A549 (cell line): ENCODE data around the gene TDP2. TPM values are rescaled to one million over a fixed set of nuclear protein-coding genes. Genes with fewer than 3 reads are reported as not detected.

Source experiments
- ATAC-seq, 2 experiments: fragments of 200-7000 bp in 1 of 2; fragments of >200 bp in 1 of 2; cut with Nextera tagmentation in 1 of 2; cut with Tn5 transposase in 1 of 2; 3 replicates each; pipeline versions ENCODE4 v1.8.0 to v1.9.1; 2018 to 2020; ENCODE audit warnings: mild to moderate bottlenecking in 1 of 2, moderate library complexity in 1 of 2
- CTCF ChIA-PET: fragments of 300-600 bp; sonication (Branson Sonifier 250); formaldehyde crosslinking; extraction: SDS; loops from one replicate; lab custom pipeline; 2021; ENCODE audit warnings: antibody characterized with exemption, inconsistent platforms; lab: Yijun Ruan, JAX
- POLR2A ChIA-PET: fragments of 350-600 bp; formaldehyde crosslinking; extraction: SDS; loops from one replicate; lab custom pipeline; 2021; ENCODE audit warnings: antibody characterized with exemption, inconsistent platforms; lab: Yijun Ruan, JAX
- DNase-seq, 2 experiments: peaks; one replicate each; pipeline versions ENCODE4 v3.0.0 to v3.0.0-alpha.2; 2011 to 2016; ENCODE audit warnings: low read depth in 1 of 2, low spot score in 1 of 2
- FAIRE-seq: peaks from 2 replicates; lab custom pipeline; 2011; peaks lifted over from hg19 to GRCh38; lab: Jason Lieb, UNC
- H3K27ac ChIP-seq, 2 experiments: fragments of >200 bp; sonication (Bioruptor Twin); formaldehyde crosslinking; 3 replicates each; pipeline ENCODE4 v1.5.1; 2016 to 2017
- H3K4me1 ChIP-seq: fragments of >200 bp; sonication (Bioruptor Twin); formaldehyde crosslinking; 3 replicates; pipeline ENCODE4 v1.6.1; 2016
- H3K4me2 ChIP-seq: fragments of >200 bp; sonication (Bioruptor Twin); formaldehyde crosslinking; 3 replicates; pipeline ENCODE4 v1.6.1; 2016
- H3K4me3 ChIP-seq: fragments of >200 bp; sonication (Bioruptor Twin); formaldehyde crosslinking; 3 replicates; pipeline ENCODE4 v1.5.1; 2016
- H3K9me3 ChIP-seq: fragments of >200 bp; sonication (Bioruptor Twin); formaldehyde crosslinking; 3 replicates; pipeline ENCODE4 v1.6.1; 2016
- CBX8 ChIP-seq: fragments of 200-600 bp; sonication (generic); IDR thresholded peaks from 2 replicates; pipeline ENCODE4 v1.6.1; 2016
- CTCF ChIP-seq: fragments of >200 bp; sonication (Bioruptor Twin); formaldehyde crosslinking; IDR thresholded peaks from 3 replicates; pipeline ENCODE4 v1.5.1; 2016
- EHF ChIP-seq: fragments of 250-450 bp; sonication (Bioruptor Pico); IDR thresholded peaks from 2 replicates; pipeline ENCODE4 v1.5.0; 2020; ENCODE audit warnings: mild to moderate bottlenecking
- EHMT2 ChIP-seq: fragments of 200-600 bp; sonication (generic); IDR thresholded peaks from 2 replicates; pipeline ENCODE4 v1.6.1; 2016; ENCODE audit warnings: antibody characterized with exemption, low read depth, mild to moderate bottlenecking, moderate library complexity
- ESRRA ChIP-seq: fragments of 150-350 bp; IDR thresholded peaks from 2 replicates; pipeline ENCODE4 v1.6.1; 2014; ENCODE audit warnings: mild to moderate bottlenecking, low read length, borderline replicate concordance
- FOSB ChIP-seq: fragments of 250-450 bp; sonication (Bioruptor Pico); IDR thresholded peaks from 2 replicates; pipeline ENCODE4 v1.5.0; 2020; ENCODE audit warnings: mild to moderate bottlenecking, moderate library complexity
- FOSL2 ChIP-seq, 2 experiments: fragments of 450-650 bp in 1 of 2; fragments of >200 bp in 1 of 2; sonication (Bioruptor Twin) in 1 of 2; formaldehyde crosslinking; IDR thresholded peaks; 2 replicates each; pipeline versions ENCODE4 v1.5.0 to v1.6.1; 2016 to 2020; ENCODE audit warnings: mild to moderate bottlenecking in 1 of 2, moderate library complexity in 1 of 2
- GATA3 ChIP-seq: IDR thresholded peaks from 2 replicates; pipeline ENCODE4 v1.6.1; 2012; ENCODE audit warnings: borderline replicate concordance
- HEYL ChIP-seq: fragments of 250-450 bp; sonication (Bioruptor Pico); IDR thresholded peaks from 2 replicates; pipeline ENCODE4 v1.8.0; 2021; ENCODE audit warnings: mild to moderate bottlenecking, moderate library complexity
- JUN ChIP-seq, 2 experiments: fragments of >200 bp; sonication (Bioruptor Twin); formaldehyde crosslinking; IDR thresholded peaks; 2 replicates in 1 of 2; 3 replicates in 1 of 2; pipeline ENCODE4 v1.6.1; 2016 to 2017
- MYC ChIP-seq: IDR thresholded peaks from 2 replicates; pipeline ENCODE4 v1.6.1; 2012; ENCODE audit warnings: mild to moderate bottlenecking, inconsistent platforms, low read length, improper control_type of control experiment, borderline replicate concordance
- PBX3 ChIP-seq: IDR thresholded peaks from 2 replicates; pipeline ENCODE4 v1.6.1; 2012
- PHF8 ChIP-seq: fragments of 200-600 bp; sonication (generic); IDR thresholded peaks from 2 replicates; pipeline ENCODE4 v1.6.1; 2016; ENCODE audit warnings: low read depth, mild to moderate bottlenecking, antibody characterized with exemption, moderate library complexity, borderline replicate concordance
- POLR2AphosphoS2 ChIP-seq: conservative IDR thresholded peaks from 2 replicates; pipeline ENCODE4 v1.6.1; 2012; ENCODE audit warnings: low read length, improper control_type of control experiment, inconsistent platforms
- RAD21 ChIP-seq, 2 experiments: fragments of >200 bp in 1 of 2; sonication (Bioruptor Twin) in 1 of 2; formaldehyde crosslinking in 1 of 2; IDR thresholded peaks in 1 of 2; conservative IDR thresholded peaks in 1 of 2; 2 replicates in 1 of 2; 3 replicates in 1 of 2; pipeline ENCODE4 v1.6.1; 2012 to 2018; ENCODE audit warnings: inconsistent platforms in 1 of 2
- RFX5 ChIP-seq: fragments of 450-650 bp; IDR thresholded peaks from 2 replicates; pipeline ENCODE4 v1.7.1; 2014; ENCODE audit warnings: antibody characterized with exemption, mild to moderate bottlenecking, moderate library complexity
- SMC3 ChIP-seq: fragments of >200 bp; sonication (Bioruptor Twin); formaldehyde crosslinking; IDR thresholded peaks from 3 replicates; pipeline ENCODE4 v1.6.1; 2018; ENCODE audit warnings: inconsistent platforms
- SREBF2 ChIP-seq: fragments of 450-650 bp; IDR thresholded peaks from 2 replicates; pipeline ENCODE4 v1.6.1; 2014; ENCODE audit warnings: mild to moderate bottlenecking, moderate library complexity
- TP53 ChIP-seq: fragments of 250-450 bp; sonication (Bioruptor Pico); IDR thresholded peaks from 2 replicates; pipeline ENCODE4 v1.5.0; 2021; ENCODE audit warnings: mild to moderate bottlenecking, moderate library complexity
- ZFP36 ChIP-seq: fragments of 450-650 bp; IDR thresholded peaks from 2 replicates; pipeline ENCODE4 v1.6.1; 2014; ENCODE audit warnings: borderline replicate concordance; ENCODE audit not compliant: partially characterized antibody
- WGBS: methylation state at CpG from one replicate; pipeline ENCODE4 v1.1.6; 2017; ENCODE audit errors: missing lambda C conversion rate; 5-methylcytosine and 5-hydroxymethylcytosine counted together
- polyA plus RNA-seq, 4 experiments: library from polyadenylated mRNA; depleted of rRNA in 3 of 4; stranded (reverse); fragments of >200 nt; fragmentation: RNase III in 1 of 4; extraction: RNeasy Plus Mini Kit Qiagen cat#74134 plus additional on column Dnase treatment in 1 of 4; gene quantifications; 2 replicates in 3 of 4; 3 replicates in 1 of 4; pipeline ENCODE4 v1.2.3, GENCODE V29; 2011 to 2017
- TF ChIP-seq, protein P1 (sequence below): IDR thresholded peaks from 2 replicates; pipeline ENCODE4 v1.6.1; 2012

Gene TDP2
- polyA plus RNA-seq, 2 of the 4 experiments (the other 2 are of a cell fraction) = 52.6 to 91.7 TPM

DNA sequence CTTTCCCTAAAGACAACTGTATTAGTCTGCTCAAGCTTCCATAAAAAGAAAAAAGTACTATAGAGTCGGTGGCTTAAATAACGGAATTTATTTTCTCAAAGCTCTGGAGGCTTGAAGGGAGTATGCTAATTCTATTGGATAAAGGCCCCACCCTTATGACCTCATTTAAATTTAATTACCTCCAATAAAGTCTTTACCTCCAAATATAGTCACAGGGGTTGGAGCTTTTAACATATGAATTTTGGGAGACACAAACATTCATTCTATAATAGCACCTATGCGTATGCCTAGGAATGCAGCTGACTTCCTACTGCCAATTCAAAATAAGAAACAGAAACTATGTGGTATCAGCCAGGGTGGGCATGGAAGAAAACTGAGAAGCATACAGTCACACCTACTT, 46.1 kb downstream of the TDP2 start (continued):
- TF ChIP-seq PHF8 = no peak

DNA sequence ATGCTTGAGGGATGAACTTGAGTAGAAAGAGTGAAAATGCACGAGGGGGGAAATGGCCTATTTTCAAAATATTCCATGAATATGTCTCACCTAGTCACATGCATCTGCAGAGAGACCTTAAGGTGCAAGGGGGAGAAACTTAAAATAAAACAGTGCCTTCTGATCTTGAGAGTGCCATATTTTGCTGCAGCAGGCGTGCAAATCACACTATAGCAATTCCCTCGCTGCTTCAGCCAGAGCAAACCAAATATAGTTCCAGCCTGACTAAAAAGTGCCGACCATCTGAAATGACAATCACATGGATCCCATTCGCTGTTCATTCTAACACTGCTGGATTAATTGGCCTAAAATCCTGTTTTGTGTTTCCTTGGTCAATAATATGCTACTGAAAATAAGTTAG, 47.0 kb downstream of the TDP2 start:
- H3K9me3 ChIP-seq = no peaks in the 10 kb centered on the region
- FAIRE-seq (no peak), ATAC-seq (no peak), DNase-seq (no peak)
- H3K4me3 ChIP-seq = no peak overlapping the region
- no peak overlapping the region for H3K27ac ChIP-seq
- POLR2A ChIA-PET = no interaction called here
- H3K4me2 ChIP-seq = no peak overlapping the region
- WGBS = 92% methylated on average over 5 of the region's 5 CpGs
- no peaks in the 10 kb centered on the region for H3K4me1 ChIP-seq
- TF ChIP-seq MYC (no peak), CBX8 (no peak), JUN (IDR thresholded peaks at IDR 0.05) (no peak), RAD21 (conservative IDR thresholded peaks at IDR 0.05 in 1 of 2, IDR thresholded peaks at IDR 0.05 in 1 of 2) (no peak), EHMT2 (no peak), SREBF2 (no peak), FOSL2 (IDR thresholded peaks at IDR 0.05) (no peak), FOSL2 (CRISPR knock-in tag; IDR thresholded peaks at IDR 0.05) (no peak), ZFP36 (no peak)
- TF ChIP-seq, protein P1, sequence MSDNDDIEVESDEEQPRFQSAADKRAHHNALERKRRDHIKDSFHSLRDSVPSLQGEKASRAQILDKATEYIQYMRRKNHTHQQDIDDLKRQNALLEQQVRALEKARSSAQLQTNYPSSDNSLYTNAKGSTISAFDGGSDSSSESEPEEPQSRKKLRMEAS = no peak
- TF ChIP-seq, all 56 proteins: peak for 0
- CTCF ChIA-PET = no interaction called here

DNA sequence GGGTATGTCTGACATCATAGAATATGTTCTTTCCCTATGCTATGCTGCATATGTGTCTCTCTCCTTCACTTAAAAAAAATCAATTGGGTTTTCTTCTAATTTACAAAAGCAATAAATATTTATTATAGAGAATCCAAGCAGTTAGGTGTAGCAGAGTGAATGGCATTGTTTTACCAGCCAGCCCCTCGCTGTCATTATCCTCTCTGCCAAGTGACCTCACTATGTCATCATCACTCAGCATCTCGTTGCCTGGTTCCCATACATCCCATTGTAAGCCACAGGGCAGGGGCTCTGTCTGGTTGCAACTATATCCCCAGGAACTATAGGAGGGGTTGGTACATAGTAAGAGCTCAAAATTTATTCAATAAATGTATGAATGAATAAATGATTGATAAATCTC, 52.1 kb downstream of the TDP2 start:
- DNase-seq (no peak), ATAC-seq (no peak), FAIRE-seq (no peak)
- TF ChIP-seq CTCF (no peak), POLR2AphosphoS2 (no peak), GATA3 (no peak), FOSB (CRISPR knock-in tag) (no peak)
- WGBS = 82% methylated on average over 2 of the region's 2 CpGs
- no peak overlapping the region for H3K4me2 ChIP-seq
- no peak overlapping the region for H3K27ac ChIP-seq
- H3K9me3 ChIP-seq = no peaks in the 10 kb centered on the region
- POLR2A ChIA-PET = no interaction called here
- no peaks in the 10 kb centered on the region for H3K4me1 ChIP-seq
- no peak overlapping the region for H3K4me3 ChIP-seq
- CTCF ChIA-PET = no interaction called here

DNA sequence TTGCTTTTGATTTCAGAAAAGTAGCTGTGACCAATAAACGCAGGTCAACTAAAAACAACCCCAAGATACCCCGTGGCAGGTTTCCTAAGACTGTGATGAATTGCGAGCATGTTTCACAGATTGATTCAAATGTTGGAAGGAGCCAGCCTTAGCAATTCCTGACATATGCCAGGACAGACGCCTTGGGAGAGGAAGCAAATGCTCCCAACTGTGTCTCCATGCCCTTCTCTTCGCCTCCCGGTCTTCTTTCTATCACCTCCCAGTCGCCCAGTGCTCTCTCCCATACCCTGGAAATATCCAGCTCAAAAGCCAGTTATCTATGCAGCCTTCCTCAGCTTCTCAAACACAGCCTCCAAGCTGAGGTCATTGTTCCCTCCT, 52.7 kb downstream of the TDP2 start:
- TF ChIP-seq FOSB (CRISPR knock-in tag) = no peak
- TF ChIP-seq PBX3 = no peak
- TF ChIP-seq SMC3 = no peak
- TF ChIP-seq EHMT2 = no peak
- no peak for TF ChIP-seq FOSL2 (IDR thresholded peaks at IDR 0.05)
- TF ChIP-seq FOSL2 (CRISPR knock-in tag; IDR thresholded peaks at IDR 0.05) = no peak
- TF ChIP-seq CBX8 = no peak
- TF ChIP-seq HEYL (CRISPR knock-in tag) = no peak
- TF ChIP-seq GATA3 = no peak
- TF ChIP-seq, protein P1 = no peak
- TF ChIP-seq TP53 (CRISPR knock-in tag) = no peak
- no peak for TF ChIP-seq ESRRA
- TF ChIP-seq RFX5 = no peak
- no peak for TF ChIP-seq EHF
- FAIRE-seq (no peak), ATAC-seq (no peak), DNase-seq (no peak)
- Histone ChIP-seq H3K9me3 (no peaks in the 10 kb centered on the region), H3K27ac (no peak overlapping the region), H3K4me2 (no peak overlapping the region), H3K4me1 (no peaks in the 10 kb centered on the region), H3K4me3 (no peak overlapping the region)
- ChIA-PET CTCF (interaction anchor here (1.1 to 1.9 kb wide), 2 partner anchors 14 to 33 kb away, joined by 3 to 6 read pairs; no protein-coding TSS in a partner anchor), POLR2A (no interaction called here)
- 86% methylated on average over 7 of the region's 7 CpGs for WGBS
